ENCODE results near the gene AP1S2.
A peak's percentile ranks its signal among the peaks of the same experiment; 100 is the strongest.
"Not testable (repeated sequence)": the region's sequence is repeated elsewhere in the genome, so short reads cannot be mapped to it uniquely, and the experiment has no call there.

Gene AP1S2

DNA sequence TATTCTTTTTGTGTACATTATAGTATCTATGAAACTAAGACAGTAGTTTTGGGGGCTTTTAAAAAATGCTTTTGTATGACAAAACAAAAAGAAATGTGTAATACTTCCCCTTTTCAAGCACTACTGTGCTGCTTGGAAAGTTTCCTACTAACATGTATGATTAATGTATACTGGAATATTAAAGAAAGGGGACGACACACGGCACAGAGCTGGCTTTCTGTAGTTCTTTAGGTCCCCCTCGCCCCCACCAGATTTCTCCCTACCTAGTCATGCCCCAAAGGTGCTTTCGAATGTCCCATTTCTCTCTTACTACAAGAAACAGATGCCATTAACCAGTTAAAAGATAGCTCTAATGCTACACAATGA, 1.6 kb upstream of the AP1S2 start:
- DNase-seq = no peak
- intact Hi-C loops (cut with DNase I) = loop anchor here (10.0 kb wide), 1 partner anchor 59 kb away; no protein-coding TSS in a partner anchor

- intact Hi-C loops (cut with DNase I) = loop anchor here (10.0 kb wide), 1 partner anchor 59 kb away; no protein-coding TSS in a partner anchor
- DNase-seq = no peak
These were observed 1.1 kb upstream of the AP1S2 start for GRCh38 chrX:15855568-15856221.

DNA sequence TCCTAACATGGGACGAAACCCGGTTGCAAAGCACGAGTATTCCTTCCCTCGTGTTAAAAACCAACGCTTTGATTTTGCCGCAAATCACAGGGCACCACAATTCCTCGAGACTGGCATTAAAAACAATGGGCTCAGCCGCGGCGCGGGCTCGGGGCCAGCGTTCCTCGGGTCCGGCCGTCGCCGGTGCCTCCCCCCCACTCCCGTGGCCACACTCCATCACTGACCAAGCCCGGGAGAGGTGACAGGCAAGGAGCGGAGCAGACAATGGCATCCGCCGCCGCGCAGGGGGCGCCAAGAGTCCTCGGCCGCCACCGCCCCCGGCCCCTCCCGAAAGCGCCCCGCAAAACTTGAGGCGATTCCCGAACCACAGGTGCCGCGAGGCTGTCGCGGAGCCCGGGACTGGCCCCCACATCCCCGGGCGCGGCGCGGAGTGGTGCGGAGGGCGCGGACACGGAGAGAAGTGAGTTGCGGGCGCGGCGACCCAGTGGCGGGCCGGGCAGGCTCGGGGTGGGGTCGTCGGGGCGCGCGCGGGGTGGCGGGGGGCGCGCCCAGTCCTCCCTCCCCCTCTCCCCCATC, 445 bp downstream of the AP1S2 start:
- DNase-seq = peak; percentile 19 to 93 (median 50)
- intact Hi-C loops (cut with DNase I) = loop anchor here (5.0 to 10.0 kb wide), 2 partner anchors 61 to 118 kb away; no protein-coding TSS in a partner anchor

GRCh38 chrX:15853586-15854079, 980 bp downstream of the AP1S2 start:
- no peak for DNase-seq
- intact Hi-C loops (cut with DNase I) = loop anchor here (5.0 to 10.0 kb wide), 2 partner anchors 61 to 119 kb away; no protein-coding TSS in a partner anchor

DNA sequence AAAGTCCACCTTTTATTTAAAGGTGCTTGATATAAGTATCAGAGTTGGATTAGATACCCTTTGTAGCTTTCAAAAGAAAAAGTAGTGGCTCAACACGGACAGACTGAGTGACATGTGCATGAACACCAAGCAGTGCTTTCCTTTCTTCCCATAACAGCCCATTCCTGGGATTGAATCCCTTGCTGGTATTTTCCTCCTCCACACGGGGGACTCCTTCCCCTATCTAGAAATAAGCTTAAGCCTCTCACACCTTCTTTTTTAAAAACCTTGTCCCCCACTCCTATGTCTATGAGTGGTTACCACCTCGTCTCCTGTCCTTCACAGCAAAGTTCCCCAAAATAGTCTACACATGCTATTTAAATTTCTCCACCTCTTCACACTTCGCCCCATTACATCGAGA, 5.1 kb downstream of the AP1S2 start:
- intact Hi-C loops (cut with DNase I) = no loop called here
- DNase-seq = no peak

DNA sequence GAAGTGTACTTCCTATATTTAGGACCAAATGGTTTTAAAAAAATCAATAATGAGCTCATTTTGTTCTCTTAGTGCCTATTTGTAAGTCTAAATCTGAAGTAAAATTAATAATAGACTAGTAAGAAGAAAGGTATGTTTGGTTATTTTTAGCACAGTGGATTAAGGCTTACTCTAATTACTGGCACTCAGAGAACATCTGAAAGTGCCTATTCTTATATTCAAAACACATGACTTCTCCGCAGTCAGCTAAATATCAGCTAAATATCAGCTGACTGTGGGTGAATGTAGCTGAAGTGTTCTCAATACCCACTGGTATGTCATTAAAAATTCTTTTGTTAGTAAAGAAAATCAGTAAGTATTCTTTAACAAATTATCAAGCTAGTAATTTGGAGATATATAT, 6.0 kb downstream of the AP1S2 start:
- DNase-seq = no peak
- intact Hi-C loops (cut with DNase I) = no loop called here

DNA sequence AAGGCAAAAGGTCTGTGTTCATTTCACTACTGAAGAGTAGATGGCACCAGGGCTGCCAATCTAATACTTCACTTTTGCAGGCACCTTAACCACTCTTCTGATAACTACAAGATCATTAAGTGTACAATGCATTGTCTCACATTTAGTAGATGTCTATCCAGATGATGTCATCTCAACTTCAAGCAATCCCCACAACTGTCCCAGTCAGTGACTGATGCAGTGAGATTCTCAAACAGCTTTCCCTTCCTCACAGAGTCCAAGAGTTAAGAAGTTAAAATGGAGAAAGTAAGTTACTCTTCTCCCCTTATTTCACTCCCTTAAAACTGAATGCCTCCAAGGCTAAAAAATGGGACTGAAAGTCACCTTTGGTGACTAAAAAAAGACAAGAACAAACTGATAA, 10.7 kb downstream of the AP1S2 start:
- intact Hi-C loops (cut with DNase I) = no loop called here
- no peak for DNase-seq

- DNase-seq = no peak
- intact Hi-C loops (cut with DNase I) = no loop called here
These were observed 12.6 kb downstream of the AP1S2 start for GRCh38 chrX:15841853-15842516.

GRCh38 chrX:15838017-15838416, 16.6 kb downstream of the AP1S2 start:
- intact Hi-C loops (cut with DNase I) = no loop called here

GRCh38 chrX:15834827-15835595, 19.6 kb downstream of the AP1S2 start:
- intact Hi-C loops (cut with DNase I) = no loop called here
- DNase-seq = no peak

More at GRCh38 chrX:15838017-15838416, 16.6 kb downstream of the AP1S2 start:
- no peak for DNase-seq

DNA sequence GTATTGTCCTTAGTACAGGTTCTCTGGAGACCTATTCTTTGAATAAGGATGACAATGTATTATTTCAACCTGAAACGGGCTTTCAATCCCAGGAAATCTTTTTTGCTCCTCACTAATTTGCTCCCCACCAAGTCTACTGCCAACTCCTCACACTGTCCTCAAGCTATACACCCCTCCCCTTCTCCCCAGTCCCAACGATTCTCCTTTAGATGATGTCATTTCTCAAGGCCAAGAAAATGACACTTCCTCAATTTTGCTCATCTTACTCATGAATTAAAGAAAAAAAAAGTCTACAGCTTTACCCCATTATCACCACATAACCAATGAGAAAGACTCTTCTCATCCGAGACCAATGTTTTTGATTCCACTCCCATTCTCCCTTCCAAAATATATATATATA, 20.6 kb downstream of the AP1S2 start:
- DNase-seq = no peak
- intact Hi-C loops (cut with DNase I) = no loop called here

- intact Hi-C loops (cut with DNase I); DNase-seq: not testable (repeated sequence)
These were observed 23.3 kb downstream of the AP1S2 start for GRCh38 chrX:15831347-15831746.

- no peak for DNase-seq
- intact Hi-C loops (cut with DNase I) = no loop called here
These were observed 25.4 kb downstream of the AP1S2 start for GRCh38 chrX:15829217-15829616.

- intact Hi-C loops (cut with DNase I) = no loop called here
- DNase-seq = no peak
These were observed 28.7 kb downstream of the AP1S2 start for GRCh38 chrX:15825936-15826335.

DNA sequence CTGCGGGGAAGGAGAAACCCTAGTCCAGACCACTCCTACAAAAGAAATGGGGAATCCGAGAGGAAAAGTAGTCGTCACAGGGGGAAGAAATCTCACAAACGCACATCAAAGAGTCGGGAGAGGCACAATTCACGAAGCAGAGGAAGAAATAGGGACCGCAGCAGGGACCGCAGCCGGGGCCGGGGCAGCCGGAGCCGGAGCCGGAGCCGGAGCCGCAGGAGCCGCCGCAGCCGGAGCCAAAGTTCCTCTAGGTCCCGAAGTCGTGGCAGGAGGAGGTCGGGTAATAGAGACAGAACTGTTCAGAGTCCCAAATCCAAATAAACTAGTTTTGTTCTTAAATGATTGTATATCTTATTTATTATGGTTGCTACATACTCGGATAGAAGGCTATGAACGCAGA, 31.7 kb downstream of the AP1S2 start:
- intact Hi-C loops (cut with DNase I) = no loop called here
- DNase-seq = peak in 1 of 10 donors; percentile 46

DNA sequence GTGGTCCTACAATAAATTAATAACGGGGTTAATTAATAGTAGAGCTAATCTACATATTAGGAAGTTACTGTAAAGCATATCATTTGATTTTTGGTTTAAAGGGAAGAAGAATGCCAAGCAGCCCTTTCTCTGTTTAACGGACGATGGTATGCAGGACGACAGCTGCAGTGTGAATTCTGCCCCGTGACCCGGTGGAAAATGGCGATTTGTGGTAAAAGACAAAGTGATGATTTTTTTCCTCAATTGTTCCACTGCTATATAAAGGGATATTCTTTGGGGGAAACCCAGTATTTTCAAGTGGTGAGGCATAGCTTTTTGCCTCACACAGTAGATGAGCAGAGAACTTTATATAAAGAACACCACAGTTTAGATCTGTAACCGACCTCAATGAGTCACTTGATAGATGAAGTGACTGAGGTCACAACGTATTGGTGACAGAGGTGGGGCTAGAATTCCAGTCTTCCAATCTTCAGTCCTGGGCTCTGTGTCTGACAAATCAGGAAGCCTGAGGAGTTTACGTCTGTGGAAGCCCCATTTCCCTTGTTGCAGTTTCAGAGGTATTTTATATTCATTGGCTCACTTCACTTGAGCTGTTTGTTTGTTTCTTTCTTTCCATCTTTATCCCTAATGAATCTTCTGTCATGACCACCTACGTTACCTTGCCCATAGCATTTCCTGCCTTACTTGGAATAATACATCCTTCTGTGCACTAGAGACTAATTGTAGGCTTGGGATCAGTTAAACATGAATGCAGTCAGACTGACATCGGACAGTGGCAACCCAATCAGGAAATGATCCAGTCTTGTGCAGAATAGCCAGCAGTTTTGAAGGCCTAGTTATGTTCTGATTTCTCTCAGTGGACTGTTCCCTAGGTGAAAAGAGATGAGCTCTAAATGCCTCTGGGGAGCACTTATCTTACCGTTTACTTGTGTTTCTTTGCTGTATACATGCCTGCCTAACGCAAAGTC, 34.2 kb downstream of the AP1S2 start:
- intact Hi-C loops (cut with DNase I) = no loop called here
- peak in 1 of 10 donors; percentile 29 for DNase-seq

DNA sequence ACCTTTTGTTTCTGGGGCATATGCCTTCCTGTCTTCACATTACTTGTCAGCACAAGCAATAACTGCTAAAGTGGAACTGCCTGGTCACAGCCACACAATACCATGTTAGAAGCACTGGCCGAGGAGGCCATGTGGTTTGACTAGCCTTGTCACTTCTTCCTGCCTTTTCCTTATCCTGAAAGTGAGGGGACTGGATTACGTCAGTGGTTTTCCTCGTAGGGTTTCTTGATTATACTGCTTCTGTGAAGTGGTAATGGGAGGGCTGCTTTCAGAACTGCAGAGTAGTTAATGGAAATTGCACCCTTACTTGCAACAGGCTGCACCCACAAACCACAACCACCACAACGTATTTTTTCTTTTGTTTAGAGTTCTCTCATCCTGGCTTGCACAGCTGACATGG, 37.7 kb downstream of the AP1S2 start:
- no peak for DNase-seq
- intact Hi-C loops (cut with DNase I) = no loop called here

- intact Hi-C loops (cut with DNase I) = no loop called here
- DNase-seq = no peak
These were observed 38.2 kb downstream of the AP1S2 start for GRCh38 chrX:15816438-15816809.

- intact Hi-C loops (cut with DNase I) = no loop called here
- no peak for DNase-seq
These were observed 38.7 kb downstream of the AP1S2 start for GRCh38 chrX:15815779-15816437.
